ENCODE measurements around the gene ITFG1. TPM values are rescaled to one million over a fixed set of nuclear protein-coding genes. Genes with fewer than 3 reads are reported as not detected.
"Not testable (repeated sequence)": the region's sequence is repeated elsewhere in the genome, so short reads cannot be mapped to it uniquely, and the experiment has no call there.

The ITFG1 gene
- polyA plus RNA-seq, 1 donor: 56.4 TPM

GRCh38 chr16:47461598-47462266 lies 869 bp upstream of the ITFG1 start:
- Histone ChIP-seq H3K4me1 (ENCODE audit: control insufficient read depth, insufficient read depth, low read length) (peaks cover 3% of the 10 kb centered on the region), H3K4me3 (ENCODE audit: low read length) (peak overlapping the region; percentile 62)
- peak in 1 of 2 donors; percentile 67 for DNase-seq

GRCh38 chr16:47460359-47460710 lies 528 bp downstream of the ITFG1 start:
- peak in 1 of 2 donors; percentile 44 for DNase-seq
- Histone ChIP-seq H3K9me3 (ENCODE audit: control insufficient read depth, low read depth, low read length) (no peaks in the 10 kb centered on the region), H3K27ac (ENCODE audit: low read length) (peak overlapping the region; percentile 97), H3K4me1 (ENCODE audit: control insufficient read depth, insufficient read depth, low read length) (peaks cover 3% of the 10 kb centered on the region), H3K4me3 (ENCODE audit: low read length) (peak overlapping the region; percentile 62), H3K27me3 (ENCODE audit: control insufficient read depth, insufficient read depth, low read length) (no peaks in the 10 kb centered on the region), H3K36me3 (ENCODE audit: control insufficient read depth, insufficient read depth, low read length) (peaks cover 17% of the 10 kb centered on the region)
- no CpG with 5 or more reads among the region's 4 CpGs for WGBS (ENCODE audit: insufficient coverage, low lambda C conversion rate)

More at GRCh38 chr16:47461598-47462266, 869 bp upstream of the ITFG1 start:
- Histone ChIP-seq H3K9me3 (ENCODE audit: control insufficient read depth, low read depth, low read length) (no peaks in the 10 kb centered on the region), H3K27ac (ENCODE audit: low read length) (peak overlapping the region; percentile 97), H3K36me3 (ENCODE audit: control insufficient read depth, insufficient read depth, low read length) (peaks cover 15% of the 10 kb centered on the region), H3K27me3 (ENCODE audit: control insufficient read depth, insufficient read depth, low read length) (no peaks in the 10 kb centered on the region)
- WGBS (ENCODE audit: insufficient coverage, low lambda C conversion rate): no CpG with 5 or more reads among the region's 17 CpGs

- Histone ChIP-seq H3K4me3 (ENCODE audit: low read length) (no peak overlapping the region), H3K27ac (ENCODE audit: low read length) (no peak overlapping the region), H3K36me3 (ENCODE audit: control insufficient read depth, insufficient read depth, low read length) (peaks cover 20% of the 10 kb centered on the region), H3K27me3 (ENCODE audit: control insufficient read depth, insufficient read depth, low read length) (no peaks in the 10 kb centered on the region), H3K4me1 (ENCODE audit: control insufficient read depth, insufficient read depth, low read length) (peaks cover 3% of the 10 kb centered on the region), H3K9me3 (ENCODE audit: control insufficient read depth, low read depth, low read length) (no peaks in the 10 kb centered on the region)
- no peak for DNase-seq
- WGBS (ENCODE audit: insufficient coverage, low lambda C conversion rate): no CpG with 5 or more reads among the region's 1 CpG
Observed at GRCh38 chr16:47459603-47460002, 1.3 kb downstream of the ITFG1 start.

GRCh38 chr16:47458331-47458730 lies 2.5 kb downstream of the ITFG1 start:
- DNase-seq: no peak
- H3K9me3 ChIP-seq (ENCODE audit: control insufficient read depth, low read depth, low read length): no peaks in the 10 kb centered on the region
- peaks cover 17% of the 10 kb centered on the region for H3K36me3 ChIP-seq (ENCODE audit: control insufficient read depth, insufficient read depth, low read length)
- 100% methylated on average over 1 of the region's 2 CpGs for WGBS (ENCODE audit: insufficient coverage, low lambda C conversion rate)
- no peak overlapping the region for H3K27ac ChIP-seq (ENCODE audit: low read length)
- H3K4me3 ChIP-seq (ENCODE audit: low read length): no peak overlapping the region
- H3K4me1 ChIP-seq (ENCODE audit: control insufficient read depth, insufficient read depth, low read length): peaks cover 3% of the 10 kb centered on the region
- H3K27me3 ChIP-seq (ENCODE audit: control insufficient read depth, insufficient read depth, low read length): no peaks in the 10 kb centered on the region

- Histone ChIP-seq H3K4me1 (ENCODE audit: control insufficient read depth, insufficient read depth, low read length) (peaks cover 9% of the 10 kb centered on the region), H3K9me3 (ENCODE audit: control insufficient read depth, low read depth, low read length) (no peaks in the 10 kb centered on the region), H3K27ac (ENCODE audit: low read length) (no peak overlapping the region), H3K36me3 (ENCODE audit: control insufficient read depth, insufficient read depth, low read length) (peaks cover 31% of the 10 kb centered on the region), H3K4me3 (ENCODE audit: low read length) (no peak overlapping the region), H3K27me3 (ENCODE audit: control insufficient read depth, insufficient read depth, low read length) (no peaks in the 10 kb centered on the region)
- WGBS (ENCODE audit: insufficient coverage, low lambda C conversion rate): 90% methylated on average over 3 of the region's 3 CpGs
- DNase-seq: no peak
Observed at GRCh38 chr16:47449788-47450187, 11.1 kb downstream of the ITFG1 start.

- DNase-seq: peak; percentile 33 to 64
- peaks cover 28% of the 10 kb centered on the region for H3K36me3 ChIP-seq (ENCODE audit: control insufficient read depth, insufficient read depth, low read length)
- WGBS (ENCODE audit: insufficient coverage, low lambda C conversion rate): 34% methylated on average over 3 of the region's 3 CpGs
- no peak overlapping the region for H3K27ac ChIP-seq (ENCODE audit: low read length)
- H3K4me1 ChIP-seq (ENCODE audit: control insufficient read depth, insufficient read depth, low read length): peaks cover 9% of the 10 kb centered on the region
- no peaks in the 10 kb centered on the region for H3K9me3 ChIP-seq (ENCODE audit: control insufficient read depth, low read depth, low read length)
- no peaks in the 10 kb centered on the region for H3K27me3 ChIP-seq (ENCODE audit: control insufficient read depth, insufficient read depth, low read length)
- no peak overlapping the region for H3K4me3 ChIP-seq (ENCODE audit: low read length)
Observed at GRCh38 chr16:47448830-47449575, 11.9 kb downstream of the ITFG1 start.

GRCh38 chr16:47446431-47446830 lies 14.4 kb downstream of the ITFG1 start:
- no peak overlapping the region for H3K27ac ChIP-seq (ENCODE audit: low read length)
- peaks cover 9% of the 10 kb centered on the region for H3K4me1 ChIP-seq (ENCODE audit: control insufficient read depth, insufficient read depth, low read length)
- WGBS (ENCODE audit: insufficient coverage, low lambda C conversion rate): no CpG with 5 or more reads among the region's 3 CpGs
- no peak for DNase-seq
- H3K36me3 ChIP-seq (ENCODE audit: control insufficient read depth, insufficient read depth, low read length): peaks cover 14% of the 10 kb centered on the region
- H3K27me3 ChIP-seq (ENCODE audit: control insufficient read depth, insufficient read depth, low read length): no peaks in the 10 kb centered on the region
- no peak overlapping the region for H3K4me3 ChIP-seq (ENCODE audit: low read length)
- no peaks in the 10 kb centered on the region for H3K9me3 ChIP-seq (ENCODE audit: control insufficient read depth, low read depth, low read length)

- H3K4me3 ChIP-seq (ENCODE audit: low read length); H3K27ac ChIP-seq (ENCODE audit: low read length); H3K36me3 ChIP-seq (ENCODE audit: control insufficient read depth, insufficient read depth, low read length); DNase-seq; H3K9me3 ChIP-seq (ENCODE audit: control insufficient read depth, low read depth, low read length); H3K4me1 ChIP-seq (ENCODE audit: control insufficient read depth, insufficient read depth, low read length); H3K27me3 ChIP-seq (ENCODE audit: control insufficient read depth, insufficient read depth, low read length): not testable (repeated sequence)
Observed at GRCh38 chr16:47442884-47443283, 18.0 kb downstream of the ITFG1 start.

GRCh38 chr16:47440066-47440465 lies 20.8 kb downstream of the ITFG1 start:
- not testable (repeated sequence) for H3K27ac ChIP-seq (ENCODE audit: low read length); H3K9me3 ChIP-seq (ENCODE audit: control insufficient read depth, low read depth, low read length); H3K4me1 ChIP-seq (ENCODE audit: control insufficient read depth, insufficient read depth, low read length); H3K27me3 ChIP-seq (ENCODE audit: control insufficient read depth, insufficient read depth, low read length); DNase-seq; H3K36me3 ChIP-seq (ENCODE audit: control insufficient read depth, insufficient read depth, low read length); H3K4me3 ChIP-seq (ENCODE audit: low read length)
- no CpG with 5 or more reads among the region's 3 CpGs for WGBS (ENCODE audit: insufficient coverage, low lambda C conversion rate)

GRCh38 chr16:47434274-47434673 lies 26.6 kb downstream of the ITFG1 start:
- not testable (repeated sequence) for H3K36me3 ChIP-seq (ENCODE audit: control insufficient read depth, insufficient read depth, low read length); H3K27ac ChIP-seq (ENCODE audit: low read length); H3K4me3 ChIP-seq (ENCODE audit: low read length); H3K4me1 ChIP-seq (ENCODE audit: control insufficient read depth, insufficient read depth, low read length); H3K9me3 ChIP-seq (ENCODE audit: control insufficient read depth, low read depth, low read length); DNase-seq; H3K27me3 ChIP-seq (ENCODE audit: control insufficient read depth, insufficient read depth, low read length)
- 100% methylated on average over 1 of the region's 2 CpGs for WGBS (ENCODE audit: insufficient coverage, low lambda C conversion rate)

- DNase-seq: no peak
- Histone ChIP-seq H3K27ac (ENCODE audit: low read length) (no peak overlapping the region), H3K36me3 (ENCODE audit: control insufficient read depth, insufficient read depth, low read length) (peaks cover 10% of the 10 kb centered on the region), H3K9me3 (ENCODE audit: control insufficient read depth, low read depth, low read length) (no peaks in the 10 kb centered on the region), H3K4me3 (ENCODE audit: low read length) (no peak overlapping the region), H3K27me3 (ENCODE audit: control insufficient read depth, insufficient read depth, low read length) (no peaks in the 10 kb centered on the region), H3K4me1 (ENCODE audit: control insufficient read depth, insufficient read depth, low read length) (no peaks in the 10 kb centered on the region)
- 100% methylated on average over 1 of the region's 3 CpGs for WGBS (ENCODE audit: insufficient coverage, low lambda C conversion rate)
Observed at GRCh38 chr16:47431960-47432359, 28.9 kb downstream of the ITFG1 start.

Data from large intestine (tissue), 3 donors.